B cell (primary cell): ENCODE results near the gene PRKAR2A. TPM values are rescaled to one million over a fixed set of nuclear protein-coding genes. Genes with fewer than 3 reads are reported as not detected.

ENCODE experiments used
- ATAC-seq: fragments of 200-7000 bp; cut with Tn5 transposase; one replicate; pipeline ENCODE4 v1.10.0; 2021; ENCODE audit warnings: low read depth, mild to moderate bottlenecking, moderate number of reproducible peaks, moderate library complexity
- CTCF ChIA-PET: fragments of 350-600 bp; sonication (Branson Sonifier 250); formaldehyde crosslinking; loops from one replicate; lab custom pipeline; 2021; ENCODE audit warnings: antibody characterized with exemption, inconsistent platforms; lab: Charles Lee
- POLR2A ChIA-PET: fragments of 350-600 bp; sonication (Branson Sonifier 250); formaldehyde crosslinking; loops from one replicate; lab custom pipeline; 2021; ENCODE audit warnings: antibody characterized with exemption; lab: Charles Lee
- DNase-seq: peaks from one replicate; pipeline ENCODE4 v3.0.0; 2013
- H2AFZ ChIP-seq: 2 replicates; pipeline ENCODE4 v1.6.1; 2012; ENCODE audit warnings: mild to moderate bottlenecking, low read depth, low read length; ENCODE audit not compliant: insufficient read depth, poor library complexity, severe bottlenecking
- H3K27ac ChIP-seq, 2 donors: 1 replicate in 1 of 2; 2 replicates in 1 of 2; pipeline ENCODE4 v1.5.1; 2012 to 2013; ENCODE audit warnings: low read length in 2 of 2, mild to moderate bottlenecking in 2 of 2, moderate library complexity in 1 of 2
- H3K27me3 ChIP-seq, 4 experiments: fragments of 200-600 bp in 1 of 4; sonication (generic) in 1 of 4; replicated peaks in 1 of 4; 1 replicate in 2 of 4; 2 replicates in 2 of 4; pipeline versions ENCODE4 v1.6.1 to v1.7.0; 2013 to 2016; ENCODE audit warnings: low read length in 3 of 4, mild to moderate bottlenecking in 2 of 4, mixed read lengths in 1 of 4, moderate library complexity in 1 of 4; ENCODE audit not compliant: insufficient read depth in 4 of 4, control insufficient read depth in 3 of 4; ENCODE audit errors: control extremely low read depth in 1 of 4
- H3K36me3 ChIP-seq, 2 experiments: replicated peaks in 1 of 2; 1 replicate in 1 of 2; 2 replicates in 1 of 2; pipeline versions ENCODE4 v1.6.1 to v1.7.1; 2013; ENCODE audit warnings: low read length in 1 of 2; ENCODE audit not compliant: insufficient read depth in 2 of 2, control insufficient read depth in 1 of 2; ENCODE audit errors: control extremely low read depth in 1 of 2, extremely low read depth in 1 of 2
- H3K4me1 ChIP-seq, 2 donors: fragments of 200-600 bp in 1 of 2; sonication (generic) in 1 of 2; 1 replicate in 1 of 2; 2 replicates in 1 of 2; pipeline versions ENCODE4 v1.5.1 to v1.6.1; 2013 to 2017; ENCODE audit warnings: low read length in 2 of 2; ENCODE audit not compliant: control insufficient read depth in 2 of 2, insufficient read depth in 2 of 2
- H3K4me2 ChIP-seq: replicated peaks from 2 replicates; pipeline ENCODE3; 2012; ENCODE audit warnings: mild to moderate bottlenecking, low read depth, low read length; ENCODE audit not compliant: poor library complexity, severe bottlenecking
- H3K4me3 ChIP-seq, 5 experiments: fragments of 200-600 bp in 1 of 5; sonication (generic) in 1 of 5; 1 replicate in 3 of 5; 2 replicates in 2 of 5; pipeline versions ENCODE4 v1.5.1 to v1.7.0; 2011 to 2016; ENCODE audit warnings: low read length in 4 of 5, mild to moderate bottlenecking in 4 of 5, low read depth in 2 of 5, control low read depth in 1 of 5, moderate library complexity in 1 of 5; ENCODE audit not compliant: insufficient read depth in 1 of 5; ENCODE audit errors: control extremely low read depth in 1 of 5, extremely low read depth in 1 of 5
- H3K79me2 ChIP-seq: fragments of 200-600 bp; sonication (generic); one replicate; pipeline ENCODE4 v1.6.0; 2016; ENCODE audit warnings: low read length; ENCODE audit not compliant: control insufficient read depth, insufficient read depth
- H3K9ac ChIP-seq: fragments of 200-600 bp; sonication (generic); 2 replicates; pipeline ENCODE4 v1.6.1; 2017; ENCODE audit warnings: mild to moderate bottlenecking, low read length, moderate library complexity
- H3K9me3 ChIP-seq, 3 donors: one replicate each; pipeline versions ENCODE4 v1.6.1 to v1.7.1; 2013; ENCODE audit warnings: low read length in 2 of 3; ENCODE audit not compliant: control insufficient read depth in 2 of 3, insufficient read depth in 1 of 3; ENCODE audit errors: control extremely low read depth in 1 of 3
- H4K20me1 ChIP-seq: 2 replicates; pipeline ENCODE4 v1.6.0; 2012; ENCODE audit warnings: mild to moderate bottlenecking, low read length; ENCODE audit not compliant: insufficient read depth, control insufficient read depth, poor library complexity, severe bottlenecking
- H3K27ac Mint-ChIP-seq: one replicate; pipeline ENCODE4 v1.8.0; 2021; ENCODE audit warnings: mixed read lengths
- H3K27me3 Mint-ChIP-seq: one replicate; pipeline ENCODE4 v1.8.0; 2021; ENCODE audit warnings: mixed read lengths
- H3K4me1 Mint-ChIP-seq: one replicate; pipeline ENCODE4 v1.8.0; 2021; ENCODE audit warnings: mixed read lengths
- H3K4me3 Mint-ChIP-seq: one replicate; pipeline ENCODE4 v1.8.0; 2021; ENCODE audit warnings: mixed read lengths
- H3K9me3 Mint-ChIP-seq: one replicate; pipeline ENCODE4 v1.8.0; 2022; ENCODE audit warnings: mixed read lengths; ENCODE audit not compliant: insufficient read depth
- CTCF ChIP-seq: fragments of 200-600 bp; IDR thresholded peaks from one replicate; pipeline ENCODE4 v1.8.0; 2022; ENCODE audit warnings: antibody characterized with exemption, mild to moderate bottlenecking
- EZH2 ChIP-seq: IDR thresholded peaks from 2 replicates; pipeline ENCODE4 v1.6.1; 2012; ENCODE audit warnings: borderline replicate concordance, low read depth, mild to moderate bottlenecking, moderate library complexity, low read length; ENCODE audit not compliant: insufficient read depth, poor library complexity, severe bottlenecking
- WGBS: methylation state at CpG from one replicate; pipeline ENCODE4 v1.1.5; 2013; ENCODE audit warnings: missing lambda C conversion rate; ENCODE audit not compliant: insufficient coverage; 5-methylcytosine and 5-hydroxymethylcytosine counted together
- intact Hi-C: fragments of 100-400 bp; cut with micrococcal nuclease; formaldehyde crosslinking; loops from one replicate; pipeline ENCODE4 v1.10.0; 2022
- polyA plus RNA-seq: library from polyadenylated mRNA; depleted of rRNA; stranded (reverse); fragments of >200 nt; gene quantifications from 2 replicates; pipeline ENCODE4 v1.2.3, GENCODE V29; 2012
- total RNA-seq, 2 donors: library from RNA; stranded (reverse); fragments of 120-200 nt in 1 of 2; gene quantifications; 1 replicate in 1 of 2; 2 replicates in 1 of 2; pipeline versions ENCODE4 v1.2.3 to v1.2.4, GENCODE V29; 2013 to 2022

The PRKAR2A gene
- total and polyA plus RNA-seq, 2 donors (not counting 1 experiment from before 2014, with no cell fraction given) = 4.3 to 25.0 TPM

GRCh38 chr3:48716982-48717746, 130.5 kb downstream of the PRKAR2A start, which contains the start of gene IP6K2:
TSS of gene IP6K2 (minus strand) at chr3:48717221. CDS start at chr3:48695291, 21,930 bp downstream.
- H3K9me3 ChIP-seq = no peaks in the 10 kb centered on the region
- peak within 1 kb of the TSS; percentile 72 for H3K4me2 ChIP-seq
- peaks cover 49% of the 10 kb centered on the region for H3K79me2 ChIP-seq
- intact Hi-C loops = loop anchor here (1.0 to 10.0 kb wide), 9 partner anchors 32 to 1520 kb away; partner anchors contain the start of genes ARIH2, GNAI2, IMPDH2 and NCKIPSD
- ChIA-PET CTCF (interaction anchor here (0.7 to 3.2 kb wide), 6 partner anchors 9 to 235 kb away, joined by 3 to 13 read pairs (median 4); partner anchors contain the start of genes ARIH2 and NCKIPSD), POLR2A (interaction anchor here (0.5 to 1.1 kb wide), 4 partner anchors 20 to 312 kb away, joined by 3 to 7 read pairs (median 3); partner anchors contain the start of genes ARIH2 and IMPDH2)
- Mint-ChIP-seq H3K4me3 (peak within 1 kb of the TSS; percentile 98), H3K9me3 (no peaks in the 10 kb centered on the region), H3K4me1 (peaks cover 33% of the 10 kb centered on the region), H3K27ac (peak within 1 kb of the TSS; percentile 93), H3K27me3 (no peaks in the 10 kb centered on the region)
- peak within 1 kb of the TSS; percentile 82 for H2AFZ ChIP-seq
- peaks cover 18 to 20% of the 10 kb centered on the region in 2 donors for H3K4me1 ChIP-seq
- TF ChIP-seq EZH2 (no peak), CTCF (no peak)
- WGBS = under 1% methylated on average over 35 of the region's 38 CpGs
- H3K36me3 ChIP-seq = peaks cover 0 to 14% of the 10 kb centered on the region in 2 experiments
- no peaks in the 10 kb centered on the region for H3K27me3 ChIP-seq
- H3K9ac ChIP-seq = peak within 1 kb of the TSS; percentile 91
- H3K27ac ChIP-seq = peak within 1 kb of the TSS; percentile 74 to 77
- H4K20me1 ChIP-seq = peaks cover 10% of the 10 kb centered on the region
- H3K4me3 ChIP-seq = peak within 1 kb of the TSS; percentile 90 to 99 (median 95)
- ATAC-seq = peak; percentile 99
- DNase-seq = peak; percentile 97
